Measurements from ENCODE around the gene PRPH.
"Not testable (repeated sequence)": the region's sequence is repeated elsewhere in the genome, so short reads cannot be mapped to it uniquely, and the experiment has no call there.

PRPH gene

DNA sequence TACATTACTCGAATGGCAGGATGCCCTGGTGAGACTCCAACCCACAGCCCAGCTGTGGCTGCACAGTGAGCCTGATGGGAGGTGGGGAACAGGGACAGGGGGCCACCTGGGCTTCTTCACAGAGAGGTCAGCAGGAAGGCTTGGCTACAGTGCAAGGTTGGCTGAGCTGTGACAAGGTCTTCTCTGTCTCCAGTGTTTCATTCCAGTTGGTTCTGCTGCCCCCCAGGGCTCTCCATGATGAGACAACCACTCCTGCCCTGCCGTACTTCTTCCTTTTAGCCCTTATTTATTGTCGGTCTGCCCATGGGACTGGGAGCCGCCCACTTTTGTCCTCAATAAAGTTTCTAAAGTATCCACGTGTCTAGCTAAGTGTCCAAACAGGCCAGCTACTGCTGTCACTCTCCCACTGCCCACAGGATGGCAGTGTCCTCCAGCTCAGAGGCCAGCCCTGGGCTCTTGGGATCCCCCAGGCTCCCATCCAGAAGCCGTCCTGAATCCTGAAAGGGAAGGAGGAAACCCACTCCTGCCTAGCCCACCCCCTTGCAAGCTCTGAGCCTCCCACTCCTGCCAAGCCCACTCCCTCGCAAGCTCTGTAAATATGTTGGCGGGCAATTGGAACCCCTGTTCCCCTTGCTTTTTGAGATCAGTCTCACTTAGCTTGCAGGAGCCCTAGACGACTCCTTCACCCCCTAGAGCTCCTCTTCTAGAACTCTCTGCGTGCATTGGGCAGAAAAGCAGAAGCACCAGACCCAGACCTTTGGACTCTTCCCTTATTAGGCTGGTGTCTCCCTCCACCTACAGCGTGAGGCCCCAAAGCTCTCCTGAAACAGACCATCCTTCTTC lies 36.7 kb downstream of the PRPH start:
- Histone ChIP-seq H3K79me2 (ENCODE audit: insufficient read depth, low read length) (no peaks in the 10 kb centered on the region), H3K4me3 (ENCODE audit: low read depth in 1 of 2, low read length in 2 of 2) (no peak overlapping the region), H3K27me3 (ENCODE audit: insufficient read depth, low read length, poor library complexity) (no peaks in the 10 kb centered on the region), H3K4me1 (ENCODE audit: insufficient read depth, low read length) (peaks cover 1% of the 10 kb centered on the region), H3K36me3 (ENCODE audit: insufficient read depth, low read length) (peaks cover 48% of the 10 kb centered on the region), H3K27ac (ENCODE audit: low read length) (no peak overlapping the region), H4K20me1 (ENCODE audit: insufficient read depth, low read length) (peaks cover 7% of the 10 kb centered on the region; the same call in 1 of the 2 replicates), H3K9me3 (ENCODE audit: insufficient read depth, low read length, severe bottlenecking) (no peaks in the 10 kb centered on the region), H3K4me2 (ENCODE audit: insufficient read depth, low read length) (no peak overlapping the region), H3K9ac (ENCODE audit: low read depth, low read length) (no peak overlapping the region), H2AFZ (ENCODE audit: low read depth, low read length) (no peak overlapping the region)
- ATAC-seq (ENCODE audit: insufficient read depth, low read depth) (peak; percentile 50; the same call in 2 of the 3 replicates), DNase-seq (no peak)
- TF ChIP-seq EZH2 (IDR thresholded peaks at IDR 0.05; ENCODE audit: borderline replicate concordance, low read depth, low read length, severe bottlenecking): no peak
- TF ChIP-seq, protein P1, sequence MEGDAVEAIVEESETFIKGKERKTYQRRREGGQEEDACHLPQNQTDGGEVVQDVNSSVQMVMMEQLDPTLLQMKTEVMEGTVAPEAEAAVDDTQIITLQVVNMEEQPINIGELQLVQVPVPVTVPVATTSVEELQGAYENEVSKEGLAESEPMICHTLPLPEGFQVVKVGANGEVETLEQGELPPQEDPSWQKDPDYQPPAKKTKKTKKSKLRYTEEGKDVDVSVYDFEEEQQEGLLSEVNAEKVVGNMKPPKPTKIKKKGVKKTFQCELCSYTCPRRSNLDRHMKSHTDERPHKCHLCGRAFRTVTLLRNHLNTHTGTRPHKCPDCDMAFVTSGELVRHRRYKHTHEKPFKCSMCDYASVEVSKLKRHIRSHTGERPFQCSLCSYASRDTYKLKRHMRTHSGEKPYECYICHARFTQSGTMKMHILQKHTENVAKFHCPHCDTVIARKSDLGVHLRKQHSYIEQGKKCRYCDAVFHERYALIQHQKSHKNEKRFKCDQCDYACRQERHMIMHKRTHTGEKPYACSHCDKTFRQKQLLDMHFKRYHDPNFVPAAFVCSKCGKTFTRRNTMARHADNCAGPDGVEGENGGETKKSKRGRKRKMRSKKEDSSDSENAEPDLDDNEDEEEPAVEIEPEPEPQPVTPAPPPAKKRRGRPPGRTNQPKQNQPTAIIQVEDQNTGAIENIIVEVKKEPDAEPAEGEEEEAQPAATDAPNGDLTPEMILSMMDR (IDR thresholded peaks at IDR 0.05; ENCODE audit: borderline replicate concordance, extremely low read depth, low read length, poor library complexity, severe bottlenecking): peak; percentile 57

- Histone ChIP-seq H4K20me1 (ENCODE audit: insufficient read depth, low read length) (peaks cover 7% of the 10 kb centered on the region; the same call in 1 of the 2 replicates), H3K27ac (ENCODE audit: low read length) (no peak overlapping the region), H3K36me3 (ENCODE audit: insufficient read depth, low read length) (peaks cover 40% of the 10 kb centered on the region), H3K9ac (ENCODE audit: low read depth, low read length) (no peak overlapping the region), H2AFZ (ENCODE audit: low read depth, low read length) (no peak overlapping the region), H3K4me1 (ENCODE audit: insufficient read depth, low read length) (peaks cover 10% of the 10 kb centered on the region), H3K4me3 (ENCODE audit: low read depth in 1 of 2, low read length in 2 of 2) (no peak overlapping the region), H3K9me3 (ENCODE audit: insufficient read depth, low read length, severe bottlenecking) (no peaks in the 10 kb centered on the region), H3K27me3 (ENCODE audit: insufficient read depth, low read length, poor library complexity) (no peaks in the 10 kb centered on the region), H3K79me2 (ENCODE audit: insufficient read depth, low read length) (no peaks in the 10 kb centered on the region), H3K4me2 (ENCODE audit: insufficient read depth, low read length) (no peak overlapping the region)
- no peak for TF ChIP-seq EZH2 (IDR thresholded peaks at IDR 0.05; ENCODE audit: borderline replicate concordance, low read depth, low read length, severe bottlenecking)
- TF ChIP-seq, protein P1 (IDR thresholded peaks at IDR 0.05; ENCODE audit: borderline replicate concordance, extremely low read depth, low read length, poor library complexity, severe bottlenecking): no peak
- no peak for ATAC-seq (ENCODE audit: insufficient read depth, low read depth)
- no peak for DNase-seq
These were observed 37.5 kb downstream of the PRPH start for GRCh38 chr12:49332441-49332861.

GRCh38 chr12:49332891-49333371 lies 38.0 kb downstream of the PRPH start:
- Histone ChIP-seq H3K4me2 (ENCODE audit: insufficient read depth, low read length) (no peak overlapping the region), H3K27me3 (ENCODE audit: insufficient read depth, low read length, poor library complexity) (no peaks in the 10 kb centered on the region), H3K36me3 (ENCODE audit: insufficient read depth, low read length) (peaks cover 35% of the 10 kb centered on the region), H4K20me1 (ENCODE audit: insufficient read depth, low read length) (peaks cover 7% of the 10 kb centered on the region; the same call in 1 of the 2 replicates), H3K4me1 (ENCODE audit: insufficient read depth, low read length) (peaks cover 13% of the 10 kb centered on the region), H3K9me3 (ENCODE audit: insufficient read depth, low read length, severe bottlenecking) (no peaks in the 10 kb centered on the region), H2AFZ (ENCODE audit: low read depth, low read length) (no peak overlapping the region), H3K4me3 (ENCODE audit: low read depth in 1 of 2, low read length in 2 of 2) (no peak overlapping the region), H3K27ac (ENCODE audit: low read length) (no peak overlapping the region), H3K79me2 (ENCODE audit: insufficient read depth, low read length) (no peaks in the 10 kb centered on the region), H3K9ac (ENCODE audit: low read depth, low read length) (no peak overlapping the region)
- DNase-seq (no peak), ATAC-seq (ENCODE audit: insufficient read depth, low read depth) (no peak)
- TF ChIP-seq, protein P1 (IDR thresholded peaks at IDR 0.05; ENCODE audit: borderline replicate concordance, extremely low read depth, low read length, poor library complexity, severe bottlenecking): no peak
- TF ChIP-seq EZH2 (IDR thresholded peaks at IDR 0.05; ENCODE audit: borderline replicate concordance, low read depth, low read length, severe bottlenecking): no peak

DNA sequence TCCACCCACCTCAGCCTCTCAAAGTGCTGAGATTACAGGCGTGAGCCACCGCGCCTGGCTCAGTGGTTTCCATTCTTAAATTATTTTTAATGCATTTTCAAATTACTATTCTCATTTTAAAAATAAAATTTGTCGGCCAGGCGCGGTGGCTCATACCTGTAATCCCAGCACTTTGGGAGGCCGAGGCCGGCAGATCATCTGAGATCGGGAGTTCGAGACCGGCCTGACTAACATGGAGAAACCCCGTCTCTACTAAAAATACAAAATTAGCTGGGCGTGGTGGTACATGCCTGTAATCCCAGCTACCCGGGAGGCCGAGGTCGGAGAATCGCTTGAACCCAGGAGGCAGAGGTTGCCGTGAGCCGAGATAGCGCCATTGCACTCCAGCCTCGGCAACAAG lies 38.8 kb downstream of the PRPH start:
- not testable (repeated sequence) for H3K4me2 ChIP-seq (ENCODE audit: insufficient read depth, low read length); H2AFZ ChIP-seq (ENCODE audit: low read depth, low read length); H3K27me3 ChIP-seq (ENCODE audit: insufficient read depth, low read length, poor library complexity); H3K27ac ChIP-seq (ENCODE audit: low read length); H3K79me2 ChIP-seq (ENCODE audit: insufficient read depth, low read length); H4K20me1 ChIP-seq (ENCODE audit: insufficient read depth, low read length); H3K4me3 ChIP-seq (ENCODE audit: low read depth in 1 of 2, low read length in 2 of 2); H3K9ac ChIP-seq (ENCODE audit: low read depth, low read length); DNase-seq; H3K9me3 ChIP-seq (ENCODE audit: insufficient read depth, low read length, severe bottlenecking); ATAC-seq (ENCODE audit: insufficient read depth, low read depth)
- peaks cover 29% of the 10 kb centered on the region for H3K36me3 ChIP-seq (ENCODE audit: insufficient read depth, low read length)
- H3K4me1 ChIP-seq (ENCODE audit: insufficient read depth, low read length): peaks cover 13% of the 10 kb centered on the region

All from DND-41 (cell line).